Hepatocyte (in vitro differentiated cells): ENCODE results near the gene MITF.

Experiments
- EZH2 ChIP-seq: fragments of 200-600 bp; sonication (generic); IDR thresholded peaks from 2 replicates; pipeline ENCODE4 v1.6.1; 2016; ENCODE audit warnings: antibody characterized with exemption, mild to moderate bottlenecking, borderline replicate concordance
- EZH2phosphoT487 ChIP-seq: fragments of 200-600 bp; sonication (generic); IDR thresholded peaks from one replicate; pipeline ENCODE4 v1.6.1; 2018; ENCODE audit warnings: antibody characterized with exemption, mild to moderate bottlenecking, low read depth, moderate library complexity; ENCODE audit not compliant: unreplicated experiment, severe bottlenecking
- TF ChIP-seq, protein P1 (sequence below): fragments of 200-600 bp; sonication (generic); IDR thresholded peaks from 2 replicates; pipeline ENCODE4 v1.5.1; 2016; ENCODE audit warnings: antibody characterized with exemption, mild to moderate bottlenecking; ENCODE audit not compliant: poor library complexity

DNA sequence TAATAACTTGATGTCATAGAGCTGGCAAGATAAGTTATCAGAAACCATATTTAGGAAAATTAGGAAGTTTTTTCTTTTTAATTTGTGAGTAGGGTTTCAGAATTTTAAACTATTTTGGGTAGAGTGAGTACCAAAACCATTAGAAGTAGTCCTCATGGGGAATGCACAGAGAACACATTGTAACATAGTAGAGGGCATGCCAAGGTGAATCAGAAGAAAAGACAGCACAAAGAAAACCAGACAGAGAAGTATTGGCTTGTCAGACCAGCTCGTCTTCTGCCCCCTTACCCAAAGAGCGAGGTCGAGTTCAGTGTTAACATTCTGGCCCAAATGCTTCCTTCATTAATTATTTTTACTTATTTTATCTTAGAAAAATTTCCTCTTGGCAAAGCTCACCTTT lies 139.0 kb downstream of the MITF start:
- TF ChIP-seq EZH2 (no peak), EZH2phosphoT487 (no peak)
- TF ChIP-seq, protein P1, sequence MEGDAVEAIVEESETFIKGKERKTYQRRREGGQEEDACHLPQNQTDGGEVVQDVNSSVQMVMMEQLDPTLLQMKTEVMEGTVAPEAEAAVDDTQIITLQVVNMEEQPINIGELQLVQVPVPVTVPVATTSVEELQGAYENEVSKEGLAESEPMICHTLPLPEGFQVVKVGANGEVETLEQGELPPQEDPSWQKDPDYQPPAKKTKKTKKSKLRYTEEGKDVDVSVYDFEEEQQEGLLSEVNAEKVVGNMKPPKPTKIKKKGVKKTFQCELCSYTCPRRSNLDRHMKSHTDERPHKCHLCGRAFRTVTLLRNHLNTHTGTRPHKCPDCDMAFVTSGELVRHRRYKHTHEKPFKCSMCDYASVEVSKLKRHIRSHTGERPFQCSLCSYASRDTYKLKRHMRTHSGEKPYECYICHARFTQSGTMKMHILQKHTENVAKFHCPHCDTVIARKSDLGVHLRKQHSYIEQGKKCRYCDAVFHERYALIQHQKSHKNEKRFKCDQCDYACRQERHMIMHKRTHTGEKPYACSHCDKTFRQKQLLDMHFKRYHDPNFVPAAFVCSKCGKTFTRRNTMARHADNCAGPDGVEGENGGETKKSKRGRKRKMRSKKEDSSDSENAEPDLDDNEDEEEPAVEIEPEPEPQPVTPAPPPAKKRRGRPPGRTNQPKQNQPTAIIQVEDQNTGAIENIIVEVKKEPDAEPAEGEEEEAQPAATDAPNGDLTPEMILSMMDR = no peak
